ENCODE measurements around the gene DHX40.
"Not testable (repeated sequence)": the region's sequence is repeated elsewhere in the genome, so short reads cannot be mapped to it uniquely, and the experiment has no call there.

The DHX40 gene

GRCh38 chr17:59631276-59631675 is 65.9 kb downstream of the DHX40 start:
- no peak for DNase-seq

DNA sequence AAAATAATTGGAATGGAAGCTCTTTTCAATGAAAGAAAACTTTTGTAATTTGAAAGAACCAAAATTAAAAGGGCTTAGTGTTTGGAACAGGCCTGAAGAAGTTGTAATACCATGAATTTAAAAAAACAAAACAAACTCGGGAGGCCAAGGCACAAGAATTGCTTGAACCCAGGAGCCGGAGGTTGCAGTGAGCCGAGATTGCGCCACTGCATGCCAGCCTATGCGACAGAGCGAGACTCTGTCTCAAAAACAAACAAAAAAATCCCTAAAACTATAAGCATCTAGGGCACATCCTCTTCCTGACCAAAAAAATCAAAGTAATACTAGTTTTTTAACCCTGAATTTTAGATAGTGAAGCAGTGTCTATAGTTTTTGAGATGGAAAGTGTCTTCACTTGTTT is 67.0 kb downstream of the DHX40 start:
- DNase-seq = no peak

GRCh38 chr17:59633658-59634359 is 68.4 kb downstream of the DHX40 start:
- no peak for DNase-seq

GRCh38 chr17:59634632-59635541 is 69.5 kb downstream of the DHX40 start:
- DNase-seq = peak in 1 of 5 donors; percentile 49

GRCh38 chr17:59637611-59638310 is 72.4 kb downstream of the DHX40 start:
- no peak for DNase-seq

DNA sequence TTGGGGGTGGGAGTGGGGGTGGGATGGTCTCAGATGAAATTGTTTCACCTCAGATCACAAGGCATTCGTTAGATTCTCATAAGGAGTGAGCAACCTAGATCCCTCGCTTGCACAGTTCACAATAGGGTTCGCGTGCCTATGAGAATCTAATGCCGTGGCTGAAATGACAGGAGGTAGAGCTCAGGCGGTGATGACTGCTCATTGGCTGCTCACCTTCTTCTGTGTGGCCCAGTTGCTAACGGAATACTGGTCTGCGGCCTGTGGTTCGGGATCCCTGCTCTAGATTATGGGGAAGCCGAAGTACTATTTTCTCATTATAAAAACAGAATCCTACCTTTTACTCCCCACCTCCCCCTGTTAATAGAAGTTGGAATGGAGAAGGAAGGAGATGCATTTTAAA is 73.1 kb downstream of the DHX40 start:
- DNase-seq = no peak

DNA sequence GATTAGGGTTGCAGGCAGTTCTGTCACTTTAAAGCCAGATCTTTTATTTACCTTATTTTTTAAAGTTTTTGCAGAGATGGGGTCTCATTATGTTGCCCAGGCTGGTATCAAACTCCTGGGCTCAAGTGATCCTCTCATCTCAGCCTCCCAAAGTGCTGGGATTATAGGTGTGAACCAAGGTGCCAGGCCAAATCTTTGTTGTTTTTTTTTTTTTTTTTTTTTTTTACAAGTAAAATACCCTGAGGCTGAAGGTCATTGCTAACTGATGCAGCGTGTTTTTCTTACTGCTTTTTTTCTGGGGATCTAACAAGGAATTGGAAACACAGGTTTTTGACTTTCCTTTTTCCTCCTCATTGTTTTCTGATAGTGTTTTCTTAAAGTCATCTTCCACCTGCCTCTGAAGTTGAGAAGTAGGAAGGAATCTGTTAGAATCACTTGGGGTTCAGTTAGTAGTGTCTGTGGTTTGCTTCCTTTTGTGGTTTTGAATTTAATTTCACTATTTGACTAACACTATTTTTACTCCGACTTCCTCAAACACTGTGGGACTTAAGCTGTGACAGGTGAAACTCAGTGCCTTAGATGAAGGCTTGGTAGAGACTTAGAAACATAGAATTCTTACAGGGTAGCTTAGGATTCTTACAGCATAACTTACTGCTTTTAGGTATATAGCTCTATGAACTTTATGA is 76.5 kb downstream of the DHX40 start:
- peak in 1 of 5 donors; percentile 78 for DNase-seq

- no peak for DNase-seq
Measured at GRCh38 chr17:59642565-59642964, 77.2 kb downstream of the DHX40 start.

DNA sequence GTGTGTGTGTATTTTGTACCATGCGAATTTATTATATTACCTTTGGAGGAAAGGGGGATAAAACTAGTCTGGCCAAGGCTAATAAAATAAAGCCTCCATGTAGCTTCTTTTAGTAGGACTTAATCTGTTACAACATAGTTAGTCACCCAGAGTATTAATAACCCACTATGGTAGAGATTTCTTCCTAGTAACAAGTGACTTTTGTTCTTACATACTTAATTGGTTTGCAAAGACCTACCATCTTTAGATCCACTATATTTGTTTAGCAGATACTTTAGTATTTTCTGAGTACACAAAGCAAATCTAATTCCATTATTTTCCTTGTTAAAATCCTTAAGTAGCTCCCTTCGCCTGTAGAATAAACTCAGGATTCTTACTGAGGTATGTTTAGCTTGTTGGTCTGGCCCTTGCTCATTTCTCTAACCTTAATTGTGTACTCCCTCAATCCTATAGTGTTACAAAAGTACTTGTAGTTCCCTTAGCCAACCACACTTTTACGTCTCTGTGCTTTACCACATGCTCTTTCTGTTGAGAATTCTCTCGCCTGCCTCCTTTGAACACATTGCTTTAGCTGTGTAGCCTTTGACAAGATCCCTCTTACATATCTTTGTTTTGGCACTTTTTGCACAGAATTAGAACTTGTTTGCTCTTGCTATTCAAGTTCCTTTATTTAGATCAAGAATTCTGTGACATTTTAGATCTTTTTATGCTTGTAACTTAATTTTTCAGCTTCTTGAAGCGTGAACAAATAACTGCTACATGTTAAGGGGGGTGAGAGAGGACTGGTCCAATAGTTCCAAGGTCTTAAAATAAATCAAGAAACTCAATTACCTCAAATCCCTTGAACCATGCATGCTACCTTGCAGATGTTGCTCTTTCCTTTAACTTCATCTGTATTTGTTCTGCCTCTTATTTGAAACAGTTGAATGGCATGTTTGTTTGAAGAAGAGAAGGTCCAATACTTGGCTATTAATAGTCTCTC is 78.0 kb downstream of the DHX40 start:
- no peak for DNase-seq

DNA sequence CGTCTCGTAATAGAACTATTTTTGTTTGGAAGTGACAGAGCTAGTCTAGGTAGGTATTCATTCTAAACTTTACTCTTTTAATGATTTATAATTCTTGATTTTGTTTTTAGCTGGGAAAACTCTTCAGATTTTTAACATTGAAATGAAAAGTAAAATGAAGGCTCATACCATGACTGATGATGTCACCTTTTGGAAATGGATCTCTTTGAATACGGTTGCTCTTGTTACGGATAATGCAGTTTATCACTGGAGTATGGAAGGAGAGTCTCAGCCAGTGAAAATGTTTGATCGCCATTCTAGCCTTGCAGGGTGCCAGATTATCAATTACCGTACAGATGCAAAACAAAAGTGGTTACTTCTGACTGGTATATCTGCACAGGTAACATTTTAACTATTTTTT is 81.9 kb downstream of the DHX40 start:
- no peak for DNase-seq

DNA sequence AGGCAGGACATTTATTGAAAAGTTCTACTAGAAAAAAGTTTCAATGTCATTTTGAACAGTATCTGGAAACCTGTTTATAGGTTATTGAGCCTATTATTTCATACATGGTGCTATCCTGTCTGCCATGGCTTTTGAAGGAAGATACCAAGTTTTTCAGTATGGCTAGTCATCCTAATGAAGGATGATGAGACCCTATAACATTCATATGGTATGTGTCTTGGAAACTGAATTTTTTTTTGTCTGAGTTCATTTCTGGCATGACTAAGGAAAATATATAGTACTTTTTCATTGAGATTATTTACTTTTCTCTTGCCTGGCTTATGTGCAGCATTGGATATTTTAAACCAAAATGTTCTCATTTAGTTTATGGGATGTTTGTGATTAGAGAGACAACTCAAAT is 84.5 kb downstream of the DHX40 start:
- no peak for DNase-seq

DNA sequence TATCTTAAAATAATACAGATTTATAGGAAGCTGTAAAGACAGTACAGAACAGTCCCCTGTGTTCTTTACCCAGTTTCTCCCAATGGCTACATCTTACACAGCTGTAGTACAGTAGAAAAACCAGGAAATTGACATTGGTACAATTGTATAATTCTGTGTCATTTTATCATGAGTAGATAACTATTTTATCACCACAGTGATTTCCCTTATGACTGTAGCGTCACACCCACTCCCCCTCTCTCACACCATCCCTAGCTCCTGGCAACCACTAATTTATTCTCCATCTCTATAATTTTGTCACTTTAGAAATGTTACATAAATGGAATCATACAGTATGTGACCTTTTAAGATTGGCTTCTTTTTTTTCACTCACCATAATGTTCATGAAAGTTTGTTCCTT is 85.2 kb downstream of the DHX40 start:
- no peak for DNase-seq

GRCh38 chr17:59651346-59651745 is 85.9 kb downstream of the DHX40 start:
- DNase-seq = peak in 1 of 5 donors; percentile 8

GRCh38 chr17:59652119-59652518 is 86.7 kb downstream of the DHX40 start:
- DNase-seq = no peak

GRCh38 chr17:59656624-59657023 is 91.2 kb downstream of the DHX40 start:
- DNase-seq = not testable (repeated sequence)
